Heart left ventricle (tissue), 13 donors: ENCODE results near the gene LCP2.

Source experiments
- POLR2A ChIP-seq, 2 donors: fragments of 450-650 bp; IDR thresholded peaks; one replicate each; pipeline ENCODE4 v1.6.1; 2017; ENCODE audit warnings: antibody characterized with exemption in 2 of 2, mild to moderate bottlenecking in 2 of 2, moderate library complexity in 2 of 2
- TF ChIP-seq, protein P1 (sequence below), 12 donors: fragments of 200-600 bp; sonication (generic) in 4 of 12; IDR thresholded peaks; one replicate each; pipeline versions ENCODE4 v1.5.0 to v1.8.0; 2018 to 2022; ENCODE audit warnings: antibody characterized with exemption in 12 of 12, mild to moderate bottlenecking in 5 of 12
- donor health status: ischemic (EF 13 %, LVEDD 7.1; RV severe dilation, severe dysfunction).
- donor health status: DM: no; HTN: yes; CAD: no.
- donor health status: DM: no; HTN: no; CAD: no.
- donor health status: ischemic (EF 25% LVEDD 6.9; RV normal size, moderate dysfunction).
- donor health status: ischemic (EF 25% LVEDD 5.7; RV mildly dilated, moderate dysfunction).
- donor health status: ischemic (EF 35%, LVEDD 5.7; RV mildly dilated, moderate dysfunction).
- donor health status: nonischemic (EF 11% LVEDD 7.7; RV severe dilation, severe dysfunction).
- donor health status: DM: yes; HTN: yes; CAD: no.
- donor health status: PGD.
- donor health status: ischemic (EF 29% LVEDD 5.4; RV normal size, mild dysfunction).
- donor health status: nonischemic (EF 23%, LVEDD 6.1; RV moderate dilation, normal function).

DNA sequence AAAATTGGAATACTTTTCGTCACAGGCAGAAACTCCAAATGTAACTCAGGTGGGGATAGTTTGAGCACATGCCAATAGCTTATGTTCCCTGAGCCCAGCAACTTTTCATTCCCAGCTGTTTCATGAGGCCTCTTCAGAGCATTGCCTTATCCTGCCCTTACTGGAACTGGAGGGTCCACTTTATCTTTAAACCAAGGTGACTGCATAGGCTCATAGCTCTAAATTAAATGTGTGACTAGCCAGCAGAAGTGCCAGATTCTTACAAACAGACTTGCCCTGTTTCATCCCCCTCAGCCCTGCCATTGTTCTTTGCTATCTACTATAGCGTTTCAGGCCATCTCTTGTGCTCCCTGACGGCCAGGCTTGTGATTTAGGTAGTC, 8.1 kb upstream of the LCP2 start:
- TF ChIP-seq, protein P1, sequence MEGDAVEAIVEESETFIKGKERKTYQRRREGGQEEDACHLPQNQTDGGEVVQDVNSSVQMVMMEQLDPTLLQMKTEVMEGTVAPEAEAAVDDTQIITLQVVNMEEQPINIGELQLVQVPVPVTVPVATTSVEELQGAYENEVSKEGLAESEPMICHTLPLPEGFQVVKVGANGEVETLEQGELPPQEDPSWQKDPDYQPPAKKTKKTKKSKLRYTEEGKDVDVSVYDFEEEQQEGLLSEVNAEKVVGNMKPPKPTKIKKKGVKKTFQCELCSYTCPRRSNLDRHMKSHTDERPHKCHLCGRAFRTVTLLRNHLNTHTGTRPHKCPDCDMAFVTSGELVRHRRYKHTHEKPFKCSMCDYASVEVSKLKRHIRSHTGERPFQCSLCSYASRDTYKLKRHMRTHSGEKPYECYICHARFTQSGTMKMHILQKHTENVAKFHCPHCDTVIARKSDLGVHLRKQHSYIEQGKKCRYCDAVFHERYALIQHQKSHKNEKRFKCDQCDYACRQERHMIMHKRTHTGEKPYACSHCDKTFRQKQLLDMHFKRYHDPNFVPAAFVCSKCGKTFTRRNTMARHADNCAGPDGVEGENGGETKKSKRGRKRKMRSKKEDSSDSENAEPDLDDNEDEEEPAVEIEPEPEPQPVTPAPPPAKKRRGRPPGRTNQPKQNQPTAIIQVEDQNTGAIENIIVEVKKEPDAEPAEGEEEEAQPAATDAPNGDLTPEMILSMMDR (IDR thresholded peaks at IDR 0.05), result no peak
- TF ChIP-seq POLR2A (IDR thresholded peaks at IDR 0.05), result no peak
